Glomerular endothelial cell (primary cell): ENCODE results near the gene CYGB. TPM values are rescaled to one million over a fixed set of nuclear protein-coding genes. Genes with fewer than 3 reads are reported as not detected.
"Not testable (repeated sequence)": the region's sequence is repeated elsewhere in the genome, so short reads cannot be mapped to it uniquely, and the experiment has no call there.

Experiments used
- DNase-seq: peaks from one replicate; pipeline ENCODE4 v3.0.0-alpha.2; 2011; ENCODE audit warnings: low read depth, low spot score; ENCODE audit errors: extremely low read depth
- total RNA-seq: library from RNA; depleted of rRNA; stranded (reverse); fragments of >200 nt; gene quantifications from 2 replicates; pipeline ENCODE4 v1.2.3, GENCODE V29; 2015

Gene CYGB
- total RNA-seq, 1 donor from 2014 or later = 7.0 TPM

GRCh38 chr17:76538941-76539570 is 1.5 kb upstream of the CYGB start:
- DNase-seq = no peak

GRCh38 chr17:76538281-76538931 is 897 bp upstream of the CYGB start:
- DNase-seq = no peak

- no peak for DNase-seq
Observed at GRCh38 chr17:76537288-76537577, 276 bp downstream of the CYGB start.

DNA sequence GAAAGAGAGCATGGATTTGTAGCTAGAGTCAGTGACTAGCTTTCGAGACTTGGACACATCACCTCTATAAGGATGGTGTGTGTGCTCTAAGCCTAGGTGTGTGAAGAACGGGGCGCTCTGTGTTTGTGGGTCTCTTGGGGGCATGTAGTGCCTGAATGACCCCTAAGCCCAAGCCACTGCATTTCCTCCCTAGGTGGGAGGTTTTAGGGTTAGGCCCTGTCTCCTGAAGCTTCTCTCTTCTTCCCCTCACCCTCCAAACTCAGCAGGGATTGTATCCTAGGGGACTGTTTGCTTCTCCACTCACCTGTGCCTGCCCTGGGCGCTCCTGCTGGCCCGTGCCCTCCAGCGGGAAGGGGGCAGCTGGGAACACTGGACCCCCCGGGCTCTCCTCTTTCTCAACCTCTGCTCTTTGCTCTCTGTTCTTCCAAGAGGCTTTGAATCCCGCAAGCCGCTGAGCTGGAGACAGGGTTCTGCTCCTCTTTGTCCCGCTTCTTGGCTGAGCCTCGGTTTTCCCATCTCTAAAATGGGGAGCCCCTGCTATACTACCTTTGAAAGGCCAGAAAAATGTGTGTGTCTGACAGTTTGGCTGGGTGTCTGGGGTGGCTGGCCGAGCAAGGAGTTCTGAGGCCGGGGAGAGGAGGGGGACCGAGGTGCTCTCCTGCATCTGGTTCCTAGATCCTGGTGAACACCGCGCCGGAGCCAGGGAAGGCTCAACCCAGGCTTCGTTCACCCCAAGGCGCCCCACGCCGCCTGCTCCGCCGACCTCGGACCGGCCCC is 810 bp downstream of the CYGB start:
- no peak for DNase-seq

GRCh38 chr17:76535788-76536510 is 1.6 kb downstream of the CYGB start:
- DNase-seq = no peak

DNA sequence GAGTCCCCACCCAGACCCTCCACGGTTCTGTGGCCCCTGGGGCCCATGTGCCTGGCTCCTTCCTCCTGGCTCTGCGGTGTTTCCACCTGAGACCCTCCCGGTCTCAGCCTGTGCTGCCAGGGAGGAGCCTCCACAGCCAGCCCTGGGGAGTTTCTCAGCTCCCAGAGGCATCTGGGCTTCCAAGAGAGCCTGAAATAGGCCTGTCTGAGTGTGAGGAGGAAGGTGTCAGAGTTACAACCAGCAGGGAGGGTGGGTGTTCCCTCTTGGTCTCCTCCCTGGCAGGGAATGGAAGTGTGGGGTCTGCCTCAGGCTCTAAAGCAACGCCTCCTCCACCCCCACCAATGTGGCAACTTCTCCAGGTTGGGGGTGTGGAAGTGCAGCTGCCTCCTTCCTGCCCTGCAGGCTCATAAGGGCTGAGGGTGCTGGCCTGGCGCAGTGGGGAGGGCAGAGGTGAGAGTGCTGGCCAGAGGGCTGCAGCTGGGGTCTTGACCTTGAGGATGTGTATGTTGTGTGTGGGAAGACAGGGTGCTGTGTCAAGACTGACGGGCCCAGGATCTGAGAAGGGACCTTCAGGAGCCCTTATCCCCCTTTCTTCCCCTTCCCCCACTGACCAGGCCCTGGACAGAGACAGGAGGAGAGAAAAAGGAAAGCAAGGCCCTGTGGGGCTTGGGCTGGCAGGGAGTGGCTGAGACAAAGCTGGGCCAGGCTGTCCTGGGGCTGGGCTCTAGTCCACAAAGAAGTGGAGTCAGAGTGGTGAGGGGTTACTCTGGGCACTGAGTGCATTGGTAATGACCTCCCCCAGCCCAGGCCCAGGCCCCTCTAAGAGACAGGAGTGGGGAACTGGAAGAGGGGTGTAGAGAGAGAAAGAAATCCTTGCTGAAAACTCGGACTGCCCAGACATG is 2.4 kb downstream of the CYGB start:
- DNase-seq = no peak

- not testable (repeated sequence) for DNase-seq
Observed at GRCh38 chr17:76533640-76534359, 3.7 kb downstream of the CYGB start.

- DNase-seq = no peak
Observed at GRCh38 chr17:76532072-76532651, 5.3 kb downstream of the CYGB start.

- no peak for DNase-seq
Observed at GRCh38 chr17:76531486-76532038, 5.9 kb downstream of the CYGB start.

DNA sequence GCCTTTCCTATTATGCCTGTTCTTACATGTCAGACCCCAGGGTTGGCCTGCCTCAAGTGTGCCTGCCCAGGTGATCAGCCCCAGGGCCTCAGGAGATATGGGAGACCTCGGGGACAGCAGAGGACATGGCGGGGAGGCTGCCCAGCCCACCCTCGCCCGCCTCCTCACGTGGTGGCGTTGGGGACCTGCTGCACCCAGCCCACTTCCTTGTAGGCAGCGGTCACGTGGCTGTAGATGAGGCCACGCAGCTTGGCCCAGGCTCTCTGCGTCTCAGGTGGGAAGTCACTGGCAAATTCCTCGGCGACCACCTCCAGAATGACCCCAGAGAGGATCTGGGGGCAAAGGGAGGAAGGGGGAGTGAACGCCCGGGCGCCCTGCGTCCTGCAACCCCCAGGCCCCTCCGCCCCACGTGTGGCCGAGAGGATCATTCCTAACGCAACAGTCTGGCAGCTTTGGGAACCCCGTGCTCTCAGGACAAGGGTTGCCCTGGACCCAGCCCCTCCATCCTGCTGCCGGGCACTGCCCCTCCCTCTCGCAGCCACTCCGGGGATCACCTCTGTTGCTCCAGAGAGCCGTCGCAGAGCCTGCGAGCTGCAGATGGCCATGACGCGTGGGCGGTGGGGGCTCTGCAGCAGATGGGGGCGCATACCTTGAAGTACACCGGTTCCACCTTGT is 6.6 kb downstream of the CYGB start:
- DNase-seq = no peak

DNA sequence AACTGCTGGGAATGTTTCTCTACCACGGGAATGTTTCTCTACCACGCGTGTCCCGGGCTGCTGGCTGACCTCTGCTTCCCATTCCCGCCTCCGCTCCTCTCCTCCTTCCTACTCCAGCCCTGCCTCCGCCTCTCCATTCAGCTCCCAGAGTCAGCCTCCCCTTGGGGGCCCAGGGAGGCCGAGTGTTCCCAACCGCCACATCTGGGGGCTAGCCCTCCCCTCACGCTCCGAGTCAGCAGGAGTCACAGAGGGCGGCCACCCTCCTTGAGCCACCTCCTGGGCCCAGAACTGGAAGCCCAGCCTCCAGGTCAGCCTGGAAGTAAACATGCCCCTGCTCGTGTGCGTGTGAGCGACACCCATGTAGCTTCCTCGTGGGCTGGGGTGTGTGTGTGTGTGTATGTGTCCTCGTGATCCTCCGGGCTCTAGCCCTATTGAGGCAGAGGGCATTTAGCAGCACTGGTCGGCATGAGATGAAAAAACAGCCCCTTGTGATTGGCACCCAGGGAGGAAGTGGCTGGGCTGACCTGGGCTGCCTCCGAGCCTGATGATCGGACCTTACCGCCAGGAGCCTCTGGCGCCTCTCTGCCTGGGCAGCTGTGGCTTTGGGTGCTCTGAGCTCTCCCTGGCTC is 7.3 kb downstream of the CYGB start:
- no peak for DNase-seq

- no peak for DNase-seq
Observed at GRCh38 chr17:76529224-76530094, 8.1 kb downstream of the CYGB start.

GRCh38 chr17:76528528-76529223 is 8.8 kb downstream of the CYGB start:
- DNase-seq = no peak

DNA sequence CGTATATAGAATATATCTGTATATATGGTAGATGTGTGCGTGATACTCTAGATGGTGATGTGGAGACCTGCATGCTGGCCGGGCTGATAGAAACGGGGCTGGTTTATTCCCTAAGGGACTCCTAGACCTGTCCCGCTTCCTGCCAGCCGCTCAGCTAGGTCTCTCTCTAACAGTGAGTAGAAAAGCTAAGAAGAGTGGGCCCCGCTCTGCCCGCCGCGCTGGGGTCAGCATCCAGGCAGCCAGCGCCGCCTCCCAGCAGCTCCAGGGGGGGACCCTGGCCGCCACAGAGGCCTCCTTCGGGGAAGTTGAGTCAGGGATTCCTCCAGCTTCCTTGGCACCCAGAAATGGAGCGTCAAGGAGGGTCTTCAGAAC is 9.4 kb downstream of the CYGB start:
- no peak for DNase-seq

DNA sequence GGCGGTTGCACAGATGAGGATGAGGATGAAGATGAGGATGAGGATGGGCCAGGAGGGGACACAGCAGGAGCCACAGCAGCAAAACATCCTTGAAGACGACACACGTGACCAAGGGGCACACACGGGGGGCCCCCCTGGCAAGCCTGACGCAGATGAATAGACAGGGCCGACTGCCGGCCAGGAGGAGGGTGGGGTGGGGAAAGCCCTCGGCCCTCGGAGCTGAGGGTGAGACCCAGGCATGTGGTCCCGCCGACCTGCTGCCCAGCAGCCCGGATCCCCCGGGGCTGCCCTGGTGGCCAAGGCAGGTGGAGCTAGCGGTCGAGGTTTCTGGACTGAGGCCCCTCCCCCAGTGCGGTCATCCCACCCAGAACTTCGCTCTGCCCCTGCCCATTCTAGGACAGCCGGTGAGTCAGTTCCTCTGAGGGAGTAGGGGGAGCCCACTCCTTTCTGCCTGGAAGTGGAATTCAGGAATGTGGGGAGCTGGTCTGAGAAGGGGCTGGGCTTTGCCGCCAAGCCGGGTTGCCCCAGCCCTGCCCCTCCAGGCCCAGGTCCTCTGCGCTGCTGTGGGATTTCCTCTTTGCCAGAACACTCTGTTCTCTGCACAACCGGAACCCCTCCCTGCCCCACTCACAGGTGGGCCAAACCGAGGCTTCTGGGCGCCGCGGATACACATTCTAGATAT is 9.9 kb downstream of the CYGB start:
- no peak for DNase-seq

- not testable (repeated sequence) for DNase-seq
Observed at GRCh38 chr17:76527016-76527415, 10.5 kb downstream of the CYGB start.
